HepG2 (cell line): ENCODE measurements around the gene TTC28. TPM values are rescaled to one million over a fixed set of nuclear protein-coding genes. Genes with fewer than 3 reads are reported as not detected.

Experiments
- ATAC-seq: fragments of 200-7000 bp; cut with Tn5 transposase; 3 replicates; pipeline ENCODE4 v1.9.1; 2020; ENCODE audit warnings: mild to moderate bottlenecking, moderate library complexity
- BruUV-seq: library from RNA; stranded (reverse); fragments of 400-500 nt; replicated peaks from 2 replicates; lab custom pipeline; 2021; lab: Mats Ljungman, UMichigan
- CTCF ChIA-PET: fragments of 300-600 bp; formaldehyde crosslinking; extraction: SDS; loops from one replicate; lab custom pipeline; 2021; ENCODE audit warnings: low total read pairs, inconsistent platforms, low intra/inter-chr PET ratio; lab: Yijun Ruan, JAX
- POLR2A ChIA-PET: fragments of 350-600 bp; sonication (Branson Sonifier 250); formaldehyde crosslinking; loops from one replicate; lab custom pipeline; 2020; ENCODE audit warnings: antibody characterized with exemption, inconsistent platforms; lab: Yijun Ruan, JAX
- DNase-seq: peaks from one replicate; pipeline ENCODE4 v3.0.0-alpha.2; 2015; ENCODE audit warnings: low spot score
- FAIRE-seq: peaks from 3 replicates; lab custom pipeline; 2011; peaks lifted over from hg19 to GRCh38; lab: Jason Lieb, UNC
- H2AFZ ChIP-seq: one replicate; pipeline ENCODE4 v1.6.1; 2011; ENCODE audit warnings: low read length, inconsistent platforms
- H3K27ac ChIP-seq: fragments of 300-600 bp; 3 replicates; pipeline ENCODE4 v1.8.0; 2011; ENCODE audit warnings: mixed run types, mild to moderate bottlenecking, mixed read lengths, low read length, inconsistent platforms; ENCODE audit not compliant: insufficient read depth; ENCODE audit errors: extremely low read length
- H3K27me3 ChIP-seq, 2 experiments: fragments of 200-600 bp in 1 of 2; 2 replicates in 1 of 2; 3 replicates in 1 of 2; pipeline versions ENCODE4 v1.6.0 to v1.8.0; 2011; ENCODE audit warnings: low read length in 2 of 2, mild to moderate bottlenecking in 2 of 2, moderate library complexity in 2 of 2, inconsistent platforms in 1 of 2; ENCODE audit not compliant: insufficient read depth in 2 of 2, control insufficient read depth in 1 of 2
- H3K36me3 ChIP-seq, 2 experiments: fragments of 200-600 bp in 1 of 2; replicated peaks in 1 of 2; 2 replicates in 1 of 2; 3 replicates in 1 of 2; pipeline versions ENCODE4 v1.5.1 to v1.8.0; 2011; ENCODE audit warnings: low read length in 2 of 2, inconsistent platforms in 1 of 2; ENCODE audit not compliant: insufficient read depth in 2 of 2, control insufficient read depth in 1 of 2
- H3K4me1 ChIP-seq: 2 replicates; pipeline ENCODE4 v1.5.1; 2012; ENCODE audit warnings: low read length, inconsistent platforms; ENCODE audit not compliant: insufficient read depth
- H3K4me2 ChIP-seq: 2 replicates; pipeline ENCODE4 v1.6.0; 2011; ENCODE audit warnings: low read depth, low read length, inconsistent platforms
- H3K4me3 ChIP-seq, 3 experiments: fragments of 200-600 bp in 1 of 3; sonication (generic), shearing (Covaris generic) in 1 of 3; replicated peaks in 1 of 3; 2 replicates each; pipeline ENCODE4 v1.5.1; 2011 to 2016; ENCODE audit warnings: low read length in 3 of 3, inconsistent platforms in 2 of 3, low read depth in 2 of 3, mild to moderate bottlenecking in 2 of 3, control low read depth in 1 of 3, mixed read lengths in 1 of 3; ENCODE audit not compliant: insufficient read depth in 1 of 3
- H3K79me2 ChIP-seq: one replicate; pipeline ENCODE4 v1.6.1; 2011; ENCODE audit warnings: low read length, inconsistent platforms; ENCODE audit not compliant: insufficient read depth
- H3K9ac ChIP-seq: 2 replicates; pipeline ENCODE4 v1.6.0; 2011; ENCODE audit warnings: mild to moderate bottlenecking, low read depth, low read length, inconsistent platforms; ENCODE audit not compliant: insufficient read depth
- H3K9me3 ChIP-seq: 2 replicates; pipeline ENCODE4 v1.5.1; 2012; ENCODE audit warnings: mild to moderate bottlenecking, low read length
- H4K20me1 ChIP-seq: 2 replicates; pipeline ENCODE4 v1.6.0; 2011; ENCODE audit warnings: inconsistent platforms, mild to moderate bottlenecking, low read length, moderate library complexity; ENCODE audit not compliant: insufficient read depth
- BATF2 ChIP-seq: sonication (generic); formaldehyde crosslinking; IDR thresholded peaks from 2 replicates; pipeline ENCODE4 v1.8.0; 2022; ENCODE audit warnings: mild to moderate bottlenecking, missing genetic modification reagents, moderate library complexity
- CCAR2 ChIP-seq: fragments of 200-400 bp; formaldehyde crosslinking; optimal IDR thresholded peaks from 2 replicates; pipeline ENCODE3; 2018; ENCODE audit warnings: low read depth, mild to moderate bottlenecking, low read length, moderate library complexity
- FOSL2 ChIP-seq: sonication (generic); formaldehyde crosslinking; IDR thresholded peaks from 2 replicates; pipeline ENCODE4 v1.4.0; 2020; ENCODE audit warnings: missing genetic modification reagents
- FOXA3 ChIP-seq: IDR thresholded peaks from 2 replicates; pipeline ENCODE4 v1.6.1; 2016; ENCODE audit warnings: missing genetic modification reagents, missing compliant biosample characterization
- HNF4A ChIP-seq: sonication (generic); formaldehyde crosslinking; IDR thresholded peaks from 2 replicates; pipeline ENCODE4 v1.4.0; 2020; ENCODE audit warnings: missing genetic modification reagents
- ONECUT2 ChIP-seq: sonication (generic); formaldehyde crosslinking; IDR thresholded peaks from 2 replicates; pipeline ENCODE4 v1.4.0; 2020; ENCODE audit warnings: missing genetic modification reagents
- PHF21A ChIP-seq: sonication (generic); formaldehyde crosslinking; IDR thresholded peaks from 2 replicates; pipeline ENCODE4 v1.5.0; 2020; ENCODE audit warnings: mild to moderate bottlenecking, missing genetic modification reagents
- SPEN ChIP-seq: sonication (generic); formaldehyde crosslinking; IDR thresholded peaks from 2 replicates; pipeline ENCODE4 v1.5.1; 2020; ENCODE audit warnings: low read depth, mild to moderate bottlenecking, missing genetic modification reagents
- ZBTB7B ChIP-seq: sonication (generic); formaldehyde crosslinking; IDR thresholded peaks from 2 replicates; pipeline ENCODE4 v1.4.0; 2020; ENCODE audit warnings: missing genetic modification reagents
- ZNF124 ChIP-seq: sonication (generic); formaldehyde crosslinking; IDR thresholded peaks from 2 replicates; pipeline ENCODE4 v1.4.0; 2020; ENCODE audit warnings: missing genetic modification reagents
- ZNF235 ChIP-seq: sonication (generic); formaldehyde crosslinking; IDR thresholded peaks from 2 replicates; pipeline ENCODE4 v1.8.1; 2023; ENCODE audit warnings: mild to moderate bottlenecking, missing genetic modification reagents, borderline replicate concordance
- ZNF33A ChIP-seq: sonication (generic); formaldehyde crosslinking; IDR thresholded peaks from 2 replicates; pipeline ENCODE4 v1.5.1; 2020; ENCODE audit warnings: missing genetic modification reagents, mild to moderate bottlenecking, moderate library complexity, borderline replicate concordance
- ZNF460 ChIP-seq: sonication (generic); formaldehyde crosslinking; IDR thresholded peaks from 2 replicates; pipeline ENCODE4 v1.5.1; 2020; ENCODE audit warnings: missing genetic modification reagents, mild to moderate bottlenecking, borderline replicate concordance
- ZNF550 ChIP-seq: sonication (generic); formaldehyde crosslinking; IDR thresholded peaks from 2 replicates; pipeline ENCODE4 v1.4.0; 2020; ENCODE audit warnings: mild to moderate bottlenecking, missing genetic modification reagents, borderline replicate concordance
- WGBS: methylation state at CpG from one replicate; pipeline ENCODE4 v1.1.6; 2017; ENCODE audit warnings: low lambda C conversion rate; 5-methylcytosine and 5-hydroxymethylcytosine counted together
- in situ Hi-C: cut with HindIII; loops from 2 replicates; pipeline ENCODE4 v1.10.0; 2017; ENCODE audit warnings: low pct_unique_long_range_greater_than_20kb; ENCODE audit not compliant: extremely low pct_ligation_motif_present
- intact Hi-C: fragments of 100-400 bp; cut with micrococcal nuclease; formaldehyde crosslinking; loops from one replicate; pipeline ENCODE4 v1.10.0; 2022; ENCODE audit not compliant: unreplicated experiment
- polyA plus RNA-seq, 8 experiments: library from polyadenylated mRNA; depleted of rRNA in 3 of 8; stranded (reverse) in 7 of 8; unstranded in 1 of 8; fragments of >200 nt; fragmentation: Illumina TruSeq in 4 of 8; extraction: Trizol in 4 of 8; gene quantifications; 2 replicates each; pipeline versions ENCODE4 v1.2.1 to v1.2.3, GENCODE V29; 2011 to 2016; ENCODE audit warnings: low read depth in 4 of 8, missing spikeins in 1 of 8, mixed read lengths in 1 of 8; ENCODE audit not compliant: insufficient read depth in 1 of 8
- total RNA-seq, 5 experiments: library from RNA; depleted of rRNA; stranded (reverse); fragments of >200 nt; fragmentation: Illumina TruSeq; extraction: Trizol; gene quantifications; 2 replicates each; pipeline ENCODE4 v1.2.3, GENCODE V29; 2016; ENCODE audit warnings: low read depth in 1 of 5
- TF ChIP-seq, protein P1 (sequence below): sonication (generic); formaldehyde crosslinking; IDR thresholded peaks from 2 replicates; pipeline ENCODE4 v1.5.0; 2020; ENCODE audit warnings: mild to moderate bottlenecking, missing genetic modification reagents

Gene TTC28
- total and polyA plus RNA-seq, 2 of the 13 experiments (the other 11 are each of a cell fraction or from before 2014, with no cell fraction given): 4.2 to 13.1 TPM

DNA sequence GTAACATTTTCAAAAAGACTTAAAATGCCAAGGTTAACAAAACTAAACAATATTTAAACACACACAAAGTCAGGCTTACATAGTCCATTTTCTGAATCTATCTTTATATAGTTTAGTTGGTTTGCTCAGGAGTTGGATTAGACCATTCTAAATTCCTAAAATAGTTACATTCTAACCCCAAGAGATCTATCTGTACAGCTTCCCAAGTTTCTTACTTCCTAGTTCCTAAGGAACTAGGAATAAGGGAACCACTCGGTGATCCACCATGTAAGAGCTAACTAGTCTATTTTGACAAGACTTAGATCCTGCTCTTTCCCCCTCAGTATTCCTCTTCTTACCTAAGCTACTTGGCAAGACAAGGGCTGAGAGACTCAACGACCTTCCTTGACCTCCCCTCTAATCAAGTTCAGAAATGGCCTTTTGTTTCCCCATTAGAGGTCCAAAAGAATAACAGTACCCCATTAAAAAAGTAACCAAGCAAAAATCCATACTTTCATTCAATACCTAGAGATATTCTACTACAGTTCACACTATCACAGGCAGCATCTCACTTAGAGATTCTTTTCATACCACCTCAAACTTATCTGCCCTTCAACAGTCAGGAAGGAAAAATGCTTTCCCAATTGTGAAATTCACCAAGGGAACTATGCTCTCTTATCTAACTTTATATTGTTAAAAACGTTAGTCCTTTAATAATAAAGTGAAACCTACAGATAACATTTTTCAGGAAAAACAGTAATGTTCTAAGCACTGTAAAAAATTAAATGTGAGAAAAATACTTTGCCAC is 253.1 kb downstream of the TTC28 start (continued):
- TF ChIP-seq, protein P1, sequence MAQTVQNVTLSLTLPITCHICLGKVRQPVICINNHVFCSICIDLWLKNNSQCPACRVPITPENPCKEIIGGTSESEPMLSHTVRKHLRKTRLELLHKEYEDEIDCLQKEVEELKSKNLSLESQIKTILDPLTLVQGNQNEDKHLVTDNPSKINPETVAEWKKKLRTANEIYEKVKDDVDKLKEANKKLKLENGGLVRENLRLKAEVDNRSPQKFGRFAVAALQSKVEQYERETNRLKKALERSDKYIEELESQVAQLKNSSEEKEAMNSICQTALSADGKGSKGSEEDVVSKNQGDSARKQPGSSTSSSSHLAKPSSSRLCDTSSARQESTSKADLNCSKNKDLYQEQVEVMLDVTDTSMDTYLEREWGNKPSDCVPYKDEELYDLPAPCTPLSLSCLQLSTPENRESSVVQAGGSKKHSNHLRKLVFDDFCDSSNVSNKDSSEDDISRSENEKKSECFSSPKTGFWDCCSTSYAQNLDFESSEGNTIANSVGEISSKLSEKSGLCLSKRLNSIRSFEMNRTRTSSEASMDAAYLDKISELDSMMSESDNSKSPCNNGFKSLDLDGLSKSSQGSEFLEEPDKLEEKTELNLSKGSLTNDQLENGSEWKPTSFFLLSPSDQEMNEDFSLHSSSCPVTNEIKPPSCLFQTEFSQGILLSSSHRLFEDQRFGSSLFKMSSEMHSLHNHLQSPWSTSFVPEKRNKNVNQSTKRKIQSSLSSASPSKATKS (CRISPR knock-in tag): no peak
- TF ChIP-seq FOSL2 (CRISPR knock-in tag) (no peak), PHF21A (CRISPR knock-in tag) (no peak), ZNF460 (CRISPR knock-in tag) (no peak), BATF2 (CRISPR knock-in tag) (no peak)

- H4K20me1 ChIP-seq: peaks cover 33% of the 10 kb centered on the region
- ChIA-PET CTCF (no interaction called here), POLR2A (no interaction called here)
- no TSS peak for BruUV-seq
- H3K27me3 ChIP-seq: no peaks in the 10 kb centered on the region
- H3K4me1 ChIP-seq: peaks cover 32% of the 10 kb centered on the region
- in situ Hi-C loops: no loop called here
- H3K9ac ChIP-seq: no peak overlapping the region
- no peak overlapping the region for H3K27ac ChIP-seq
- intact Hi-C loops: loop anchor here (2.0 kb wide), 1 partner anchor 258 kb away; no protein-coding TSS in a partner anchor
- H2AFZ ChIP-seq: no peak overlapping the region
- WGBS: 100% methylated on average over 2 of the region's 2 CpGs
- ATAC-seq: no peak
- TF ChIP-seq SPEN (CRISPR knock-in tag): no peak
- no peak for TF ChIP-seq HNF4A
- no peak for TF ChIP-seq ZNF124
- no peak for TF ChIP-seq CCAR2
- no peak for TF ChIP-seq ZNF33A (CRISPR knock-in tag)
- TF ChIP-seq ONECUT2 (CRISPR knock-in tag): no peak
- TF ChIP-seq FOXA3 (CRISPR knock-in tag): no peak
- no peak for TF ChIP-seq ZNF550 (CRISPR knock-in tag)
- TF ChIP-seq ZBTB7B (CRISPR knock-in tag): no peak
- TF ChIP-seq ZNF235 (CRISPR knock-in tag): no peak
- H3K36me3 ChIP-seq: no peaks in the 10 kb centered on the region
- H3K4me2 ChIP-seq: no peak overlapping the region
- DNase-seq: no peak
- FAIRE-seq: no peak
- no peak overlapping the region for H3K4me3 ChIP-seq
- H3K79me2 ChIP-seq: no peaks in the 10 kb centered on the region
- H3K9me3 ChIP-seq: no peaks in the 10 kb centered on the region
Observed at GRCh38 chr22:28425211-28425610, 254.4 kb downstream of the TTC28 start.
